ENCODE data around the gene KCNH1.

KCNH1 gene

GRCh38 chr1:210688512-210689234 lies 445.3 kb downstream of the KCNH1 start:
- DNase-seq (ENCODE audit: low read depth), result no peak
- no peak for TF ChIP-seq CTCF (IDR thresholded peaks at IDR 0.05; ENCODE audit: low read depth, low read length, missing control alignments)
- no peak overlapping the region for H3K4me3 ChIP-seq (ENCODE audit: low read depth, low read length)

- TF ChIP-seq CTCF (IDR thresholded peaks at IDR 0.05; ENCODE audit: low read depth, low read length, missing control alignments), result no peak
- no peak overlapping the region for H3K4me3 ChIP-seq (ENCODE audit: low read depth, low read length)
- no peak for DNase-seq (ENCODE audit: low read depth)
These were observed 446.2 kb downstream of the KCNH1 start for GRCh38 chr1:210687582-210688279.

- no peak overlapping the region for H3K4me3 ChIP-seq (ENCODE audit: low read depth, low read length)
- TF ChIP-seq CTCF (IDR thresholded peaks at IDR 0.05; ENCODE audit: low read depth, low read length, missing control alignments), result no peak
- DNase-seq (ENCODE audit: low read depth), result no peak
These were observed 447.1 kb downstream of the KCNH1 start for GRCh38 chr1:210686841-210687240.

GRCh38 chr1:210685295-210685650 lies 448.7 kb downstream of the KCNH1 start:
- no peak overlapping the region for H3K4me3 ChIP-seq (ENCODE audit: low read depth, low read length)
- TF ChIP-seq CTCF (IDR thresholded peaks at IDR 0.05; ENCODE audit: low read depth, low read length, missing control alignments), result no peak

GRCh38 chr1:210684466-210685294 lies 449.3 kb downstream of the KCNH1 start:
- no peak overlapping the region for H3K4me3 ChIP-seq (ENCODE audit: low read depth, low read length)
- no peak for TF ChIP-seq CTCF (IDR thresholded peaks at IDR 0.05; ENCODE audit: low read depth, low read length, missing control alignments)
- peak; percentile 26 for DNase-seq (ENCODE audit: low read depth)

More at GRCh38 chr1:210685295-210685650, 448.7 kb downstream of the KCNH1 start:
- no peak for DNase-seq (ENCODE audit: low read depth)

- H3K4me3 ChIP-seq (ENCODE audit: low read depth, low read length), result no peak overlapping the region
- no peak for TF ChIP-seq CTCF (IDR thresholded peaks at IDR 0.05; ENCODE audit: low read depth, low read length, missing control alignments)
- DNase-seq (ENCODE audit: low read depth), result no peak
These were observed 450.4 kb downstream of the KCNH1 start for GRCh38 chr1:210683403-210684047.

All from GM12864 (cell line).